Measurements from ENCODE around the gene CMTR1.

The CMTR1 gene

GRCh38 chr6:37511201-37511600, 78.2 kb downstream of the CMTR1 start:
- Histone ChIP-seq H3K4me3 (replicated peaks; ENCODE audit: insufficient read depth, low read length) (no peak overlapping the region), H3K27me3 (ENCODE audit: insufficient read depth, poor library complexity, severe bottlenecking) (peaks cover 30% of the 10 kb centered on the region), H3K27ac (replicated peaks) (no peak overlapping the region)
- no peak for DNase-seq (ENCODE audit: low read depth in 1 of 2, low spot score in 1 of 2)
- TF ChIP-seq SPI1 (IDR thresholded peaks at IDR 0.05; ENCODE audit: borderline replicate concordance, low read depth) (no peak), REST (IDR thresholded peaks at IDR 0.05; ENCODE audit: insufficient replicate concordance, low read depth) (no peak), CTCF (IDR thresholded peaks at IDR 0.05; ENCODE audit: insufficient read depth, low read length) (no peak)

DNA sequence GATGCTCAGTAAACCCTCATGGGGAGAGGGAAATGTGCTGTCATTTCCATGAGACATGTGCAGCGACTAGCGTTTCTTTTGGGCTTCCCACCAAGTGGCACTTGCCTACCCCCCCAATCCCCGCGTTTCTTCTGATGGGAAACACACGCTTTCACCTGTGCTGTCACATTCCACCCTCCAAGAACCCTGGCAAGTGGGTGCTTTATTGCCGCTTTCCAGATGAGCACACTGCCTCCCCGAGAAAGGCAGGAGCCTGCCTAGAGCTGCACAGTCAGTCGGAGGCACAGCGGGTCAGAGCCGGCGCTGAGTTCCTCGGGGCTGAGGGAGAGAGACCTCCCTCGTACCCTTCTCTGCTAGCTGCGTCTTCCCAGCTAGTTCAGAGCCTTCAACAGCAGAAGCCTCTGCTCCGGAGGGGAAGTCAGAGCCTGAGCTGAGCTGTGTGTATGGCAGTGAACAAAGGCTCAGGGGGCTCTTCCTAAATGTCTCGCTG, 78.9 kb downstream of the CMTR1 start:
- peaks cover 30% of the 10 kb centered on the region for H3K27me3 ChIP-seq (ENCODE audit: insufficient read depth, poor library complexity, severe bottlenecking)
- TF ChIP-seq SPI1 (IDR thresholded peaks at IDR 0.05; ENCODE audit: borderline replicate concordance, low read depth) = no peak
- no peak for TF ChIP-seq POLR2AphosphoS5 (IDR thresholded peaks at IDR 0.05; ENCODE audit: low read depth)
- TF ChIP-seq CTCF (IDR thresholded peaks at IDR 0.05; ENCODE audit: insufficient read depth, low read length) = no peak
- no peak for TF ChIP-seq GABPA (IDR thresholded peaks at IDR 0.05; ENCODE audit: low read depth)
- no peak for TF ChIP-seq REST (IDR thresholded peaks at IDR 0.05; ENCODE audit: insufficient replicate concordance, low read depth)
- DNase-seq (ENCODE audit: low read depth in 1 of 2, low spot score in 1 of 2) = no peak
- H3K4me3 ChIP-seq (replicated peaks; ENCODE audit: insufficient read depth, low read length) = no peak overlapping the region
- H3K27ac ChIP-seq (replicated peaks) = no peak overlapping the region

DNA sequence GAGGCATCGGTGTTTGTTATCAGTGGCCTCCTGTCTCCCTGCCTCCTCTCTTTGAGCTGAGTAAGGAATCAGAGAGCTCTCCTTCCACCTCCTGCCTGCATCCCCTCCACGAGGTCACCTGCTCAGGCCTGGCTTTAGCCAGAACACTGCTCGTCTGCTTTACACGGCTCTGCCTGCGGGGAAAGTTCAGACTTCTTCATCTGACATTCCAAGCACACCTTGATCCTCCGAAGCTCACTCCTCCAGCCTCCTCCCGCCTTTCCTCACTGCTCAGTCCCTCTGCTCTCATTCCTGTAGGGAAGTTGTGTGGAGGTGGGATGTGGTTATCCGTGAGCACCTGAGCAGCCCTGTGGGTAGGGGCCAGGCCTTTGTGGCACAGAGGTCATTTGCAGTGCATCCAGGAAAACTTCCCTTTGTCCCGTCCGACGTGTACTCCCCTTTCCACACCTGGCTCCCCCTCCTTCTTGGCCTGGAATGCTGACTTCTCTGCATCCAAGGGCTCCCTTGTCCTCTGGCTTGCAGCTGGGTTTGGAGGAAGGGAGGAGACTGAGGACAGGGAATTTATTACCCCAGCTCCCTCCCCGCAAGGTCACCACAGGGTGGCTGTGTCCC, 79.5 kb downstream of the CMTR1 start:
- no peak overlapping the region for H3K27ac ChIP-seq (replicated peaks)
- TF ChIP-seq SPI1 (IDR thresholded peaks at IDR 0.05; ENCODE audit: borderline replicate concordance, low read depth) (no peak), CTCF (IDR thresholded peaks at IDR 0.05; ENCODE audit: insufficient read depth, low read length) (no peak), GABPA (IDR thresholded peaks at IDR 0.05; ENCODE audit: low read depth) (no peak), POLR2AphosphoS5 (IDR thresholded peaks at IDR 0.05; ENCODE audit: low read depth) (no peak), REST (IDR thresholded peaks at IDR 0.05; ENCODE audit: insufficient replicate concordance, low read depth) (no peak)
- no peak for DNase-seq (ENCODE audit: low read depth in 1 of 2, low spot score in 1 of 2)
- peaks cover 30% of the 10 kb centered on the region for H3K27me3 ChIP-seq (ENCODE audit: insufficient read depth, poor library complexity, severe bottlenecking)
- H3K4me3 ChIP-seq (replicated peaks; ENCODE audit: insufficient read depth, low read length) = no peak overlapping the region
